Adrenal gland (tissue), 12 donors: ENCODE results near the gene GDPGP1. TPM values are rescaled to one million over a fixed set of nuclear protein-coding genes. Genes with fewer than 3 reads are reported as not detected.
A peak's percentile ranks its signal among the peaks of the same experiment; 100 is the strongest.

Experiments
- DNase-seq, 7 donors: peaks; one replicate each; pipeline ENCODE4 v3.0.0-alpha.2; 2019 to 2020
- H3K27ac ChIP-seq, 5 donors: fragments of 200-600 bp; sonication (generic) in 4 of 5; 1 replicate in 3 of 5; 2 replicates in 2 of 5; pipeline versions ENCODE4 v1.5.1 to v1.8.0; 2016 to 2020; ENCODE audit warnings: mild to moderate bottlenecking in 1 of 5
- H3K27me3 ChIP-seq: fragments of 200-600 bp; 2 replicates; pipeline ENCODE4 v1.8.0; 2021
- H3K36me3 ChIP-seq, 2 donors: fragments of 200-600 bp; replicated peaks in 1 of 2; 1 replicate in 1 of 2; 2 replicates in 1 of 2; pipeline versions ENCODE4 v1.5.1 to v1.8.0; 2018 to 2022
- H3K4me1 ChIP-seq, 2 donors: fragments of 200-600 bp; replicated peaks in 1 of 2; 1 replicate in 1 of 2; 2 replicates in 1 of 2; pipeline versions ENCODE4 v1.5.1 to v1.8.0; 2018 to 2021
- H3K4me3 ChIP-seq, 4 donors: fragments of 200-600 bp; sonication (generic) in 3 of 4; one replicate each; pipeline ENCODE4 v1.5.1; 2016 to 2018
- H3K9me3 ChIP-seq, 3 donors: fragments of 200-600 bp; sonication (generic) in 1 of 3; replicated peaks in 1 of 3; 1 replicate in 2 of 3; 2 replicates in 1 of 3; pipeline versions ENCODE4 v1.5.1 to v1.8.0; 2016 to 2021
- POLR2A ChIP-seq, 2 donors: fragments of 450-650 bp; IDR thresholded peaks; one replicate each; pipeline ENCODE4 v1.6.1; 2017; ENCODE audit warnings: antibody characterized with exemption in 2 of 2, mild to moderate bottlenecking in 2 of 2, moderate library complexity in 1 of 2
- WGBS, 4 donors: extraction: QIAGEN DNeasy Blood & Tissue Kit in 2 of 4; methylation state at CpG; one replicate each; pipeline versions ENCODE4 v1.1.5 to v1.1.7; 2013 to 2017; 5-methylcytosine and 5-hydroxymethylcytosine counted together
- intact Hi-C, 2 donors: fragments of 100-400 bp; cut with DNase I; formaldehyde crosslinking; loops; one replicate each; pipeline versions ENCODE4 v1.14.1 to v1.15.0; 2022 to 2023
- polyA plus RNA-seq, 3 donors: library from polyadenylated mRNA; stranded (reverse); fragments of 200-250 nt in 2 of 3; fragments of 350-450 nt in 1 of 3; fragmentation: Illumina TruSeq in 1 of 3; extraction: RNeasy Lipid Tissue Mini Kit (QIAGEN cat#74804) in 1 of 3; gene quantifications; one replicate each; pipeline ENCODE4 v1.2.3, GENCODE V29; 2013 to 2014
- total RNA-seq, 9 donors: library from RNA; depleted of rRNA in 4 of 9; stranded (reverse); fragments of >200 nt in 4 of 9; fragments of 120-200 nt in 1 of 9; fragmentation: NEBNext Ultra II Directional in 1 of 9; extraction: Animal tissue kit (Norgen Biotek cat#: 25700) in 1 of 9; gene quantifications; one replicate each; pipeline versions ENCODE4 v1.1.0 to v1.2.4, GENCODE V29; 2013 to 2023
- TF ChIP-seq, protein P1 (sequence below), 6 experiments: fragments of 450-650 bp in 4 of 6; fragments of 200-600 bp in 2 of 6; sonication (generic) in 1 of 6; IDR thresholded peaks; 1 replicate in 5 of 6; 2 replicates in 1 of 6; pipeline versions ENCODE4 v1.5.1 to v1.8.0; 2016 to 2021; ENCODE audit warnings: antibody characterized with exemption in 6 of 6, mild to moderate bottlenecking in 2 of 6, moderate library complexity in 1 of 6
- donor health status: healthy with polysubstance abuse.
- donor health status: Bipolar disorder and iron deficiency.
- donor health status: DM: yes; HTN: yes; CAD: no.
- donor health status: DM: no; HTN: no; CAD: no.
- donor health status: DM: no; HTN: no; CAD: no.
- donor health status: DM: yes; HTN: yes; CAD: no.

The GDPGP1 gene
- total and polyA plus RNA-seq, 12 donors = 2.6 to 17.1 (median 8.5) TPM

DNA sequence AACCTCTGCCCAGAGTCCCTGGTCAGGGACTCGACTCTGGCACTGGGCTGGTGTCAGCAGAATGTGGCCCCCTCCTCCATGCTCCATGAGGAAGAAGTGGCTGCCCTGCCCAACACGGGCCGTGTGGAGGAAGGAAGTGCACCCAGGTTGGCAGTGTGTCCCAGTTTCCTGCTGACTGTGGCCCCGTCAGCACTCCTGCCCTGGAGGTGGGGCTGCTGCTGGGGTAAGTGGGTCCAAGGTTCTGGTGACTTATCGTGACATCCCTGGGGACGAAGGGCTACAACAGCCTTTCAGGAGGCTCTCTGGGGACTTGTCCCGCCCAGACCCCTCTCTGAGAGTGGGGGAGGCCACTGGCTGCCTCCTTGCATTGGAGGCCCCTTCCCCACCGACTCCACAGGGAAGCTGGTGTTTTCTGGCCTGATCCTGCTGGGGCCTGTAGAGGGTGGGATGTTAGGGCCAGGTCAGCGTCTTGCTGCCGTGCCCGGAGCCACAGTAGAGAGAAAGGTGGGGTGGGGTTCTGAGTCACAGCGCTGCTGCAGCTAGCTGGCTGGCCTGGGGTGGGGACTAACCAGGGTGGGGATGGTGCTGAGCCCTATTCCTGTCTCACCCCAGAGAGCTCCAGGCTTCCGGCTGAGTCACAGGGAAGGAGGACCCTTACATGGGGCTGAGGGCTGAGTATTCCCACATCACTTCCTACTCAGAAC lies 22.4 kb upstream of the GDPGP1 start:
- Histone ChIP-seq H3K9me3 (no peaks in the 10 kb centered on the region), H3K27ac (peak overlapping the region in 4 of 5 donors; percentile 2 to 68 (median 49)), H3K4me1 (peaks cover 14 to 34% of the 10 kb centered on the region in 2 donors), H3K27me3 (no peaks in the 10 kb centered on the region), H3K4me3 (no peak overlapping the region), H3K36me3 (peaks cover 0 to 11% of the 10 kb centered on the region in 2 donors)
- DNase-seq = peak in 1 of 7 donors; percentile 46
- 20 to 55% (median 47%) methylated on average over 1 to 13 of the region's 13 CpGs for WGBS, 4 donors
- intact Hi-C loops = no loop called here
- no peak for TF ChIP-seq POLR2A (IDR thresholded peaks at IDR 0.05)
- TF ChIP-seq, protein P1, sequence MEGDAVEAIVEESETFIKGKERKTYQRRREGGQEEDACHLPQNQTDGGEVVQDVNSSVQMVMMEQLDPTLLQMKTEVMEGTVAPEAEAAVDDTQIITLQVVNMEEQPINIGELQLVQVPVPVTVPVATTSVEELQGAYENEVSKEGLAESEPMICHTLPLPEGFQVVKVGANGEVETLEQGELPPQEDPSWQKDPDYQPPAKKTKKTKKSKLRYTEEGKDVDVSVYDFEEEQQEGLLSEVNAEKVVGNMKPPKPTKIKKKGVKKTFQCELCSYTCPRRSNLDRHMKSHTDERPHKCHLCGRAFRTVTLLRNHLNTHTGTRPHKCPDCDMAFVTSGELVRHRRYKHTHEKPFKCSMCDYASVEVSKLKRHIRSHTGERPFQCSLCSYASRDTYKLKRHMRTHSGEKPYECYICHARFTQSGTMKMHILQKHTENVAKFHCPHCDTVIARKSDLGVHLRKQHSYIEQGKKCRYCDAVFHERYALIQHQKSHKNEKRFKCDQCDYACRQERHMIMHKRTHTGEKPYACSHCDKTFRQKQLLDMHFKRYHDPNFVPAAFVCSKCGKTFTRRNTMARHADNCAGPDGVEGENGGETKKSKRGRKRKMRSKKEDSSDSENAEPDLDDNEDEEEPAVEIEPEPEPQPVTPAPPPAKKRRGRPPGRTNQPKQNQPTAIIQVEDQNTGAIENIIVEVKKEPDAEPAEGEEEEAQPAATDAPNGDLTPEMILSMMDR (IDR thresholded peaks at IDR 0.05) = no peak

GRCh38 chr15:90212221-90213098 lies 21.5 kb upstream of the GDPGP1 start:
- Histone ChIP-seq H3K4me1 (peaks cover 14 to 34% of the 10 kb centered on the region in 2 donors), H3K27me3 (no peaks in the 10 kb centered on the region), H3K36me3 (peaks cover 0 to 16% of the 10 kb centered on the region in 2 donors), H3K4me3 (no peak overlapping the region), H3K27ac (peak overlapping the region in 3 of 5 donors; percentile 19 to 68 (median 61)), H3K9me3 (no peaks in the 10 kb centered on the region)
- peak in 4 of 7 donors; percentile 49 to 68 (median 63) for DNase-seq
- no peak for TF ChIP-seq POLR2A (IDR thresholded peaks at IDR 0.05)
- TF ChIP-seq, protein P1 (IDR thresholded peaks at IDR 0.05) = no peak
- intact Hi-C loops = no loop called here
- 70 to 83% (median 81%) methylated on average over 13 to 35 of the region's 35 CpGs for WGBS, 4 donors

DNA sequence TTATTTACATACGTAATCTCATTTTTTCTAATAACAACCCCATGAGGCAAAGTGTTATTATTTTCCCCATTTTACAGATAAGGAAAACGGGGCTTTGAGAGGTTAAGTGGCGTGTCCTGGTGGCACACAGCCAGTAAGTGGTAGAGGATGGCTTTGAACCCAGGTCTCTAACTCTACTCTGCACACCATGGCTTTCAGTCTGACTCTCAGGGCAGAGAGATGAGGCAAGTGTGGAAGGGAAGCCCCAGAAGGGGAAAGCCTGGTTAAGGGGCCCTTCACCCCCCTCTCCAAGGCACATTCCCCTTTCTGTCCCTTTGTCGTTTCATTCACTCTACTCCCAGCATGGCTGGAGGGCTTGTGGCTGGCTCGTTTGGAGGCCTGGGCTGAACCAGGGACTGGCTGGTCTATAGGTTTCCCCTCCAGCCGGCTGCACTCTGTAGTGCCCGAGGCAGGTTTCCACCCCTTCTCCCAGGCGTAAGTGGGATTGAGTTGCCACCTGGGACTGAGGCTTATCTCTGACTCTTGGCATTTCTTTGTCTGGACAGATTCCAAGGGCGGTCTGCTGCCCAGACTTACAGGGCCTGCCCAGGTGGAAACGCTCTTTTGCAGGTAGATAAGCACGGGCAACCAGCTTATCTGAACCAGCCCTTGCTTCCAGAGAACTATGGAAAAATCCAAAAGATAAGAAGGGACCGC lies 20.7 kb upstream of the GDPGP1 start:
- Histone ChIP-seq H3K27me3 (no peaks in the 10 kb centered on the region), H3K9me3 (no peaks in the 10 kb centered on the region), H3K36me3 (peaks cover 0 to 24% of the 10 kb centered on the region in 2 donors), H3K4me1 (peaks cover 14 to 34% of the 10 kb centered on the region in 2 donors), H3K4me3 (no peak overlapping the region), H3K27ac (peak overlapping the region in 3 of 5 donors; percentile 19 to 57 (median 46))
- 65 to 67% (median 66%) methylated on average over 12 of the region's 12 CpGs for WGBS, 4 donors
- intact Hi-C loops = no loop called here
- TF ChIP-seq, protein P1 (IDR thresholded peaks at IDR 0.05) = no peak
- no peak for TF ChIP-seq POLR2A (IDR thresholded peaks at IDR 0.05)
- no peak for DNase-seq

DNA sequence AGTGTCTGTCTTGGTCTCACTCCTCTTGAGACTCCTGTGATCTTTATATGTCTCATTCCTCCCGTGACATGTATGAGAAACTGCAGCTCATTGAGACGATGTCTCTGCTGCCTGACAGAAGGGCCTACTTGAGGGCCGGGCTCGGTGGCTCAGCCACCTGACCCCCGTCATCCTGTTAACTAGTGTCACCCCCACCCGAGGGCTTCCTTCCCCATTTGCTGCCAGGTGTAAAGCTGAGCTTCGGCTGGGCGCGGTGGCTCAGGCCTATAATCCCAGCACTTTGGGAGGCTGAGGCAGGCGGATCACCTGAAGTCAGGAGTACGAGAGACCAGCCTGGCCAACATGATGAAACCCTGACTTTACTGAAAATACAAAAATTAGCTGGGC lies 20.2 kb upstream of the GDPGP1 start:
- intact Hi-C loops = no loop called here
- peak overlapping the region in 1 of 5 donors; percentile 57 for H3K27ac ChIP-seq
- H3K36me3 ChIP-seq = peaks cover 0 to 29% of the 10 kb centered on the region in 2 donors
- H3K4me3 ChIP-seq = no peak overlapping the region
- 81 to 90% (median 87%) methylated on average over 11 of the region's 11 CpGs for WGBS, 4 donors
- no peaks in the 10 kb centered on the region for H3K27me3 ChIP-seq
- peaks cover 14 to 34% of the 10 kb centered on the region in 2 donors for H3K4me1 ChIP-seq
- DNase-seq = no peak
- no peaks in the 10 kb centered on the region for H3K9me3 ChIP-seq
- TF ChIP-seq, protein P1 (IDR thresholded peaks at IDR 0.05) = no peak
- TF ChIP-seq POLR2A (IDR thresholded peaks at IDR 0.05) = no peak
